ENCODE data around the gene ZNF175.

GRCh38 chr19:51529301-51529700, 41.8 kb upstream of the ZNF175 start:
- TF ChIP-seq CTCF (IDR thresholded peaks at IDR 0.05) (no peak), POLR2A (IDR thresholded peaks at IDR 0.05; ENCODE audit: low read depth) (no peak), POLR2AphosphoS5 (IDR thresholded peaks at IDR 0.05) (no peak), EP300 (IDR thresholded peaks at IDR 0.05) (no peak)
